ENCODE measurements around the gene PRPH.
A peak's percentile ranks its signal among the peaks of the same experiment; 100 is the strongest.
"Not testable (repeated sequence)": the region's sequence is repeated elsewhere in the genome, so short reads cannot be mapped to it uniquely, and the experiment has no call there.

The PRPH gene

DNA sequence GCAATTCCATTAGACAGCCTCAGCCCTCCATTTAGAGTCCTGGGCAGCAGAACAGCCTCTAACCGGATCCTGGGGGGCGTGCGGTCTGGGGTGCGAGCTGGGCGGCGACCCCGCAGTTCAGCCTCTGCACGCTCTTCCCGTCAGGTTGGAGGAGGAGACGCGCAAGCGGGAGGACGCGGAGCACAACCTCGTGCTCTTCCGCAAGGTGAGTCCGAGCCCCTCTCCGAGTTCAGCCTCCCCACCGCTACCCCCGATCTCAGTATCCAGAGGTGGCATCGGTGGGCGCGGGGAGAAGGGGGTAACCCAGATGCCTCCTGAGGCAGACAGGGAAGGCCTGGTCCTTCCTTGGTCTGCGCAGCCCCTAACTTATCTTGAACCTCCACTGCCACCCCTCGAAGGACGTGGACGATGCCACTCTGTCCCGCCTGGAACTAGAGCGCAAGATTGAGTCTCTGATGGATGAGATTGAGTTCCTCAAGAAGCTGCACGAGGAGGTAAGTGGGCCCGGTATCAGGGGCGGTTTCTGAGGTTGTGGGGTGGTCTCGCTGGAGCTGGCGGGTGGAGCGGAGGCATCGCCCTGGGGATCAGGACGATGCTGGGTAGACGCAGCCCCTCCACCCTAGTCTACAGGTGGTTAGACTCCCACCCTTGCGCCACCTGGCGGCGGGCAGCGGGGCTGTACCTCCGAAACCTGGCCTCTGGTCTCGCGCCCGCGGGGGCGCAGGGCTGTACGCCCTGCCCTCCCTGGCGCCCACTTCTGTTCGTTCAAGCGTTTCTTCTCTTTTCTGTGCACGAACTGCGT lies 1.3 kb downstream of the PRPH start:
- DNase-seq = peak in 2 of 10 donors; percentile 50 to 78
- intact Hi-C loops (cut with DNase I) = no loop called here

GRCh38 chr12:49296836-49297694 lies 2.1 kb downstream of the PRPH start:
- DNase-seq = peak in 3 of 10 donors; percentile 19 to 84 (median 75)
- intact Hi-C loops (cut with DNase I) = no loop called here

DNA sequence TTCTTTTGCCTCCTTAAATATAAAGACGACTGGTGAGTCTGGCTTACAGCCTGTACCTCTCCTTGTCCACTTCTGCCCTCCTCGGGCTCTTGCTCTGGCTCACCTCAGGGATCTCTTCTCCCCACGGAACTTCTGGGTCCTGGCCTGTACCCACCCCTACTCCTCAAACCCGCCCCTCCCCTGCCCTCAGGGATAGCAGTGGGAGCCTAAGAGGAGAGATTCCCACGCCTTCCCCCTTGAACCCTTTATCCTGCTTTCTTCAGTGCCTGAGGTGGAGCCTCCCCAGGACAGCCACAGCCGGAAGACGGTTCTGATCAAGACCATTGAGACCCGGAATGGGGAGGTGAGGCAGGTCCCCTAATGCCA lies 2.7 kb downstream of the PRPH start:
- intact Hi-C loops (cut with DNase I) = no loop called here
- DNase-seq = peak in 3 of 10 donors; percentile 9 to 21 (median 17)

GRCh38 chr12:49298160-49298559 lies 3.2 kb downstream of the PRPH start:
- DNase-seq = peak in 3 of 10 donors; percentile 20 to 36 (median 23)
- intact Hi-C loops (cut with DNase I) = no loop called here

DNA sequence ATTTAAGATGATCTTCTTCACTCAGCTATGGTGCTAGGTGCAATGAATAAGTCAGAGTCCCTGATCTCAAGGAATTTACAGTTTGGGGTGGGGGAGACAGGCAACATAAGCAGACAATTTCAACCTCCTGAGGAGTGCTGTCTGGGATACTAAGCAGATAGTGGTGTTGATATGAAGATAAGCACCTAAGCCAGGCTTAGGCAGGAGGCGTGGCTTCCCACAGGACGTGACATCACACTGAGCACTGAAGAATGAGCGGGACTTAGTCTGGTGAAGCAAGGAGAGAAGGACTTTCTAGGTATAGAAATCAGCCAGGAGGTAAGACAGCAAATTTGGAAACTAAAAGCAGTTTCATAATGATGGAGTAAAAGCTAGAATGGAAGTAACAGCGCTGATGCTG lies 6.8 kb downstream of the PRPH start:
- intact Hi-C loops (cut with DNase I) = no loop called here
- no peak for DNase-seq

GRCh38 chr12:49304161-49304560 lies 9.2 kb downstream of the PRPH start:
- peak in 3 of 10 donors; percentile 1 to 21 (median 17) for DNase-seq

GRCh38 chr12:49305762-49306510 lies 11.0 kb downstream of the PRPH start:
- intact Hi-C loops (cut with DNase I) = no loop called here
- peak in 2 of 10 donors; percentile 10 to 11 for DNase-seq

More at GRCh38 chr12:49304161-49304560, 9.2 kb downstream of the PRPH start:
- intact Hi-C loops (cut with DNase I) = no loop called here

GRCh38 chr12:49309386-49309785 lies 14.4 kb downstream of the PRPH start:
- DNase-seq = peak in 3 of 10 donors; percentile 14 to 24 (median 20)
- intact Hi-C loops (cut with DNase I) = no loop called here

DNA sequence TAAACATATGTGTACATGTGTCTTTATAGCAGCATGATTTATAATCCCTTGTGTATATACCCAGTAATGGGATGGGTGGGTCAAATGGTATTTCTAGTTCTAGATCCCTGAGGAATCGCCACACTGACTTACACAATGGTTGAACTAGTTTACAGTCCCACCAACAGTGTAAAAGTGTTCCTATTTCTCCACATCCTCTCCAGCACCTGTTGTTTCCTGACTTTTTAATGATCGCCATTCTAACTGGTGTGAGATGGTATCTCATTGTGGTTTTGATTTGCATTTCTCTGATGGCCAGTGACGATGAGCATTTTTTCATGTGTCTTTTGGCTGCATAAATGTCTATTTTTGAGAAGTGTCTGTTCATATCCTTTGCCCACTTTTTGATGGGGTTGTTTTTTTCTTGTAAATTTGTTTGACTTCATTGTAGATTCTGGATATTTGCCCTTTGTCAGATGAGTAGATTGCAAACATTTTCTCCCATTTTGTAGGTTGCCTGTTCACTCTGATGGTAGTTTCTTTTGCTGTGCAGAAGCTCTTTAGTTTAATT lies 15.6 kb downstream of the PRPH start:
- intact Hi-C loops (cut with DNase I); DNase-seq: not testable (repeated sequence)

GRCh38 chr12:49314811-49315210 lies 19.9 kb downstream of the PRPH start:
- intact Hi-C loops (cut with DNase I) = no loop called here
- DNase-seq = peak in 1 of 10 donors; percentile 25

DNA sequence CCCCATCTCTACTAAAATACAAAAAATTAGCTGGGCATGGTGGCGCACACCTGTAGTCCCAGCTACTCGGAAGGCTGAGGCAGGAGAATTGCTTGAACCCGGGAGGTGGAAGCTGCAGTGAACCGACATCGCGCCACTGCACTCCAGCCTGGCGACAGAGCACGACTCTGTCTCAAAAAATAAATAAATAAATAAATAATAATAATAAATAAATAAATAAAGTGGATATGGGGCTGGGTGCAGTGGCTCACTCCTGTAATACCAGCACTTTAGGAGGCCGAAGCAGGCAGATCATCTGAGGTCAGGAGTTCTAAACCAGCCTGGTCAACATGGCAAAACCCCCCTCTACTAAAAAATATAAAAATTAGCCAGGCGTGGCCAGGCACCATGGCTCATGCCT lies 22.2 kb downstream of the PRPH start:
- intact Hi-C loops (cut with DNase I) = not testable (repeated sequence)
- DNase-seq = peak in 2 of 10 donors; percentile 7 to 31

- intact Hi-C loops (cut with DNase I) = not testable (repeated sequence)
- DNase-seq = peak in 3 of 10 donors; percentile 11 to 59 (median 20)
These were observed 25.6 kb downstream of the PRPH start for GRCh38 chr12:49320411-49321103.

GRCh38 chr12:49322367-49322707 lies 27.4 kb downstream of the PRPH start:
- intact Hi-C loops (cut with DNase I) = no loop called here
- peak in 2 of 10 donors; percentile 12 to 58 for DNase-seq

DNA sequence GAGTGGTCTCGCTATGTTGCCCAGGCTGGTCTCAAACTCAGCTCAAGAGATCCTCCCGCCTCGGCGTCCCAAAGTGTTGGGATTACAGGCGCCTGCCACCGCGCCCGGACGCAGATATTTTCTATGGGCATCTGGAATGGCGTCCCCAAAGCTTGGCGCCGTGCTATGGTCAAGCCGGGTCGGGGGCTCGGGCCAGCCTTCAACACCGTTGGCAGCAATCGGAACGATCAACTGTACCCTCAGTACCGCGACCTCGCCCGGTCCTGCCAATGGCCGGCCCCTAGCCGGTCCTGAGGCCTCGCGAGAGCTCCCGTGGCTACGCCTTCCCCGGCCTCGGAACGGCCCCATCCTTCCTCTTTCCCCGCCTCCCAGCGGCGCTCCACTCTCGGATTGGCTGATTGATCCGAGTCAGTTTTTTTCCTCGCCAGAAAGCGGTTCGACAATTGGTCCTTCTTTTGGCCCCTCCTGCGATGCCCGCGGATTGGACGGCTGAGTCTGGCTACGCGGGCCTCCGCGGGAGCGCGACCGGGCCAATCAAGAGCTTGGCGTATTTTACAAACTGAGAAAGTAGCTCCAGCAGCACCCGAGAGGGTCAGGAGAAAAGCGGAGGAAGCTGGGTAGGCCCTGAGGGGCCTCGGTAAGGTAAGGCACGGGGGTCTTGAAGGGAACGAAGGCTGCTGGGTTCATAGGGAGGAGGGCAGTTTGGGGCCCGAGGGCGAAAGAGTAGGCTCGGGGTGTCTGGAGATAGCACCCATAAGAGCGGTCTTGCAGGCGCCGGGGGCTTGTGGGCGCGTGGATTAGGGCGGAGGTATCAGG lies 28.0 kb downstream of the PRPH start, which contains the start of gene TROAP:
Gene TROAP (plus strand): TSS at position 548 of the 816 bp plus-strand sequence. CDS start 354 bp downstream, outside the sequence.
- peak; percentile 94 to 100 (median 98) for DNase-seq
- intact Hi-C loops (cut with DNase I) = no loop called here

DNA sequence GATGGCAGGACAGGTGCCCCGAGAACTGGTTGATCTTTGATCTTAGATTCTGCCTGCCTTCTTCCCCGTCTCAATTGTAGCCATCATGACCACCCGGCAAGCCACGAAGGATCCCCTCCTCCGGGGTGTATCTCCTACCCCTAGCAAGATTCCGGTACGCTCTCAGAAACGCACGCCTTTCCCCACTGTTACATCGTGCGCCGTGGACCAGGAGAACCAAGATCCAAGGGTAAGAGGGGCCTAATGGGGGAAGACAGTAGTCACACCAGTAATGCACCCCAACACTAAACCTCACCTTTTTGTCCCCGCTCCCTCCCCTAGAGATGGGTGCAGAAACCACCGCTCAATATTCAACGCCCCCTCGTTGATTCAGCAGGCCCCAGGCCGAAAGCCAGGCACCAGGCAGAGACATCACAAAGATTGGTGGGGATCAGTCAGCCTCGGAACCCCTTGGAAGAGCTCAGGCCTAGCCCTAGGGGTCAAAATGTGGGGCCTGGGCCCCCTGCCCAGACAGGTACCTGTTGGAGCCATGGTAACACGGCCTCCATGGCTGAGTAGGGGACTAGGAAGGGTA lies 28.7 kb downstream of the PRPH start:
- DNase-seq = peak in 3 of 10 donors; percentile 3 to 62 (median 32)

GRCh38 chr12:49325606-49326005 lies 30.7 kb downstream of the PRPH start:
- peak in 3 of 10 donors; percentile 38 to 63 (median 41) for DNase-seq
- intact Hi-C loops (cut with DNase I) = no loop called here

More for the DNA sequence above, 28.7 kb downstream of the PRPH start:
- intact Hi-C loops (cut with DNase I) = no loop called here

DNA sequence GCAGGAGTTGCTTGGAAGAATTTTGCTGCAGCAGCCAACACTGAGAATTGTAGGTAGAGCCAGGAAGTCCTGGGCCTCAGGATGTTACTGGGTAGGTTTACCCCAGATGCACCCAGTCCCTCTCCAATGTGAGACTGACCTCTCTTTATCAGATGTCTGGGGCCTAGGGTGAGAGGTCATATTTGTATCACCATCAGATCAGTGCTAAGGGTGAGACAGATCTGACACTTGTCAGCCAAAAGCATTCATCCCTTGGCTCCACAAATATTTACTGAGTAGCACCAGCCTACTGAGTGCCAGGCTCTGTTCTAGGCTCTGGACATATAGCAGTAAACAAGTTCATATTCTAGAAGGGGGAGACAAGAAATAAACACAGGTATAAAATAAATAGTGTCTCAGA lies 32.4 kb downstream of the PRPH start:
- peak in 1 of 10 donors; percentile 5 for DNase-seq
- intact Hi-C loops (cut with DNase I) = no loop called here

GRCh38 chr12:49327887-49328286 lies 32.9 kb downstream of the PRPH start:
- intact Hi-C loops (cut with DNase I) = no loop called here
- no peak for DNase-seq
